Uterus (tissue), 2 donors: ENCODE results near the gene EIF4EBP2.

Experiments
- POLR2A ChIP-seq, 2 donors: fragments of 450-650 bp; IDR thresholded peaks; one replicate each; pipeline ENCODE4 v1.6.1; 2016; ENCODE audit warnings: antibody characterized with exemption in 2 of 2, mild to moderate bottlenecking in 1 of 2, moderate library complexity in 1 of 2
- TF ChIP-seq, protein P1 (sequence below), 4 experiments: fragments of 200-600 bp in 2 of 4; fragments of 450-650 bp in 2 of 4; sonication (generic) in 2 of 4; IDR thresholded peaks; one replicate each; pipeline ENCODE4 v1.5.1; 2016 to 2019; ENCODE audit warnings: antibody characterized with exemption in 4 of 4, mild to moderate bottlenecking in 2 of 4, moderate library complexity in 1 of 4

DNA sequence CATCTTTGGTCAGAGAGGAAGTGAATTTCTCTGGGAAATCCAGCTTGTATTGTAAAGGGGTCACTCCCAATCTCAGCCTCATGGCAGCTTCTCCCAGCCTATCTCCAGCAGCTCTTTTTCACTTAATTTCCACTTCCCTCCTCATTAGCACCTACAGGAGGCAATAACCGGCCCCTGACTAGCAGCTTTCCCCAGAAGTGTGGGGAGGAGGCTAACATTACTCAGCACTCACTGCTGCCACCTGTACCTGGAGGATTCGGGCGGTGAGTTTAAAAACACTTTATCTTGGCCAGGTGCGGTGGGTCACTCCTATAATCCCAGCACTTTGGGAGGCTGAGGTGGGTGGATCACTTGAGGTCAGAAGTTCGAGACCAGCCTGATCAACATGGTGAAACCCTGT is 33.8 kb downstream of the EIF4EBP2 start:
- TF ChIP-seq, protein P1, sequence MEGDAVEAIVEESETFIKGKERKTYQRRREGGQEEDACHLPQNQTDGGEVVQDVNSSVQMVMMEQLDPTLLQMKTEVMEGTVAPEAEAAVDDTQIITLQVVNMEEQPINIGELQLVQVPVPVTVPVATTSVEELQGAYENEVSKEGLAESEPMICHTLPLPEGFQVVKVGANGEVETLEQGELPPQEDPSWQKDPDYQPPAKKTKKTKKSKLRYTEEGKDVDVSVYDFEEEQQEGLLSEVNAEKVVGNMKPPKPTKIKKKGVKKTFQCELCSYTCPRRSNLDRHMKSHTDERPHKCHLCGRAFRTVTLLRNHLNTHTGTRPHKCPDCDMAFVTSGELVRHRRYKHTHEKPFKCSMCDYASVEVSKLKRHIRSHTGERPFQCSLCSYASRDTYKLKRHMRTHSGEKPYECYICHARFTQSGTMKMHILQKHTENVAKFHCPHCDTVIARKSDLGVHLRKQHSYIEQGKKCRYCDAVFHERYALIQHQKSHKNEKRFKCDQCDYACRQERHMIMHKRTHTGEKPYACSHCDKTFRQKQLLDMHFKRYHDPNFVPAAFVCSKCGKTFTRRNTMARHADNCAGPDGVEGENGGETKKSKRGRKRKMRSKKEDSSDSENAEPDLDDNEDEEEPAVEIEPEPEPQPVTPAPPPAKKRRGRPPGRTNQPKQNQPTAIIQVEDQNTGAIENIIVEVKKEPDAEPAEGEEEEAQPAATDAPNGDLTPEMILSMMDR (IDR thresholded peaks at IDR 0.05), result no peak
- TF ChIP-seq POLR2A (IDR thresholded peaks at IDR 0.05), result no peak
